OCI-LY3 (cell line): ENCODE data around the gene ZP1.

Experiments
- H2AFZ ChIP-seq: fragments of 200-600, 300-600 bp; shearing (Covaris generic); 2 replicates; pipeline ENCODE4 v1.6.0; 2014; ENCODE audit warnings: antibody characterized with exemption, low read depth, low read length
- H3K27ac ChIP-seq: fragments of 200-600, 300-600 bp; sonication (generic); 2 replicates; pipeline ENCODE4 v1.5.1; 2014; ENCODE audit warnings: mild to moderate bottlenecking, low read length, moderate library complexity, mixed read lengths
- H3K27me3 ChIP-seq: fragments of 200-600, 300-600 bp; sonication (generic); 2 replicates; pipeline ENCODE4 v1.6.1; 2014; ENCODE audit warnings: low read depth, low read length, mixed read lengths
- H3K36me3 ChIP-seq: fragments of 200-600, 300-600 bp; sonication (generic); replicated peaks from 2 replicates; pipeline ENCODE3; 2014; ENCODE audit warnings: low read depth, low read length, mixed read lengths
- H3K4me1 ChIP-seq: fragments of 300-600, 200-600 bp; sonication (generic); 2 replicates; pipeline ENCODE4 v1.6.1; 2014; ENCODE audit warnings: low read length, mixed read lengths
- H3K4me2 ChIP-seq: fragments of 200-600, 300-600 bp; sonication (generic); 2 replicates; pipeline ENCODE4 v1.6.1; 2014; ENCODE audit warnings: low read length, mixed read lengths
- H3K4me3 ChIP-seq: fragments of 300-600, 200-600 bp; sonication (generic); 2 replicates; pipeline ENCODE4 v1.5.1; 2014; ENCODE audit warnings: antibody characterized with exemption, mild to moderate bottlenecking, low read length, moderate library complexity
- H3K79me2 ChIP-seq: fragments of 300-600, 200-600 bp; shearing (Covaris generic); 2 replicates; pipeline ENCODE4 v1.6.1; 2014; ENCODE audit warnings: mild to moderate bottlenecking, low read length, mixed read lengths
- H3K9ac ChIP-seq: fragments of 300-600, 200-600 bp; shearing (Covaris generic); 2 replicates; pipeline ENCODE4 v1.6.0; 2014; ENCODE audit warnings: mild to moderate bottlenecking, low read length, moderate library complexity
- H3K9me3 ChIP-seq: fragments of 200-600, 300-600 bp; shearing (Covaris generic); 2 replicates; pipeline ENCODE4 v1.6.1; 2014; ENCODE audit warnings: low read length, mixed read lengths; ENCODE audit not compliant: insufficient read depth
- H4K20me1 ChIP-seq: fragments of 200-600, 300-600 bp; sonication (generic); 2 replicates; pipeline ENCODE4 v1.6.1; 2016; ENCODE audit warnings: low read length, mixed read lengths; ENCODE audit not compliant: insufficient read depth
- EZH2phosphoT487 ChIP-seq: fragments of 200-600 bp; shearing (Covaris generic); IDR thresholded peaks from 2 replicates; pipeline ENCODE4 v1.6.1; 2018; ENCODE audit warnings: antibody characterized with exemption, mixed run types, low read depth
- TF ChIP-seq, protein P1 (sequence below): fragments of 200-600, 300-600 bp; sonication (generic); IDR thresholded peaks from 2 replicates; pipeline ENCODE4 v1.5.1; 2014; ENCODE audit warnings: antibody characterized with exemption, low read length, low read depth

Gene ZP1

DNA sequence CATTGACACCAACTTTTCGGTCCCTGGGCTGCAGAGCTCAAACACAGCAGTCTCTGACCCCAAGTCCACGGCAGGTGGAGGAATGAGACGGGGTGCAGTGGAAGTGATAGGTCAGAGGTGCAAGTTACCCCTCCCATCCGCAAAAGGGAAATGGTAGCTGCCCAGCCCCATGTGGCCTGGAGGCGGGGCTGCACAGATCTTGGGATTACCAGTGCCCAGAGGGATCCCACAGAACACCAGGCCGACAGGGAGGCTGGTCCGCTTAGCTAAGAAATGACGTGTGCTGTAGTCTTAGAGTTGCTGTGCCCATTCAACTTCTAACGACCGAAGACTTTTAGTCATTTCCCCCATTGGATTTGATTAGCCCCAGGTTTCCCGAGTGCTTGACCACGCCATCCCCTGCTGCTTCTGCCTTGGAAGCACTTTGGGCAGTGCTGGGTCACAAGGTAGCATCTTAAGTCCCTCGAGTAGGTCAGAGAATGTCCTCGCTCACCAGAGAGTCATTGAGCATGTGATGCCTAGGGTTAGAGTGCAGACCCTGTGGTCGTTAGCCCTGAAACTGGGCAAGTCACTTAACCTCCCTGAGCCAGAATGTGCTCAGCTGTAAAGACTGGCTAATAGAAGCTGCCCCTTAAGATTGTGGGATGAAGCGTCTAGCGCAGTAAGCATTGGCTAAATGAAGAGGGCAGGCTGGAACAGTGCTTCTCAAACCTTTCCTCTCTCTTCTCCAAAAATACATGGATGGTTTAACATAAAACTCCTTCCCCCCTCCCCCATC lies 15.8 kb upstream of the ZP1 start:
- no peak for TF ChIP-seq EZH2phosphoT487
- no peak overlapping the region for H3K4me2 ChIP-seq
- no peak overlapping the region for H3K27ac ChIP-seq
- H3K79me2 ChIP-seq: peaks cover 23% of the 10 kb centered on the region
- no peak overlapping the region for H3K4me3 ChIP-seq
- H3K36me3 ChIP-seq: peaks cover 61% of the 10 kb centered on the region
- no peaks in the 10 kb centered on the region; the same call in 1 of the 2 replicates for H4K20me1 ChIP-seq
- no peaks in the 10 kb centered on the region for H3K27me3 ChIP-seq
- no peaks in the 10 kb centered on the region for H3K4me1 ChIP-seq
- no peak overlapping the region for H3K9ac ChIP-seq
- H3K9me3 ChIP-seq: no peaks in the 10 kb centered on the region
- H2AFZ ChIP-seq: no peak overlapping the region

DNA sequence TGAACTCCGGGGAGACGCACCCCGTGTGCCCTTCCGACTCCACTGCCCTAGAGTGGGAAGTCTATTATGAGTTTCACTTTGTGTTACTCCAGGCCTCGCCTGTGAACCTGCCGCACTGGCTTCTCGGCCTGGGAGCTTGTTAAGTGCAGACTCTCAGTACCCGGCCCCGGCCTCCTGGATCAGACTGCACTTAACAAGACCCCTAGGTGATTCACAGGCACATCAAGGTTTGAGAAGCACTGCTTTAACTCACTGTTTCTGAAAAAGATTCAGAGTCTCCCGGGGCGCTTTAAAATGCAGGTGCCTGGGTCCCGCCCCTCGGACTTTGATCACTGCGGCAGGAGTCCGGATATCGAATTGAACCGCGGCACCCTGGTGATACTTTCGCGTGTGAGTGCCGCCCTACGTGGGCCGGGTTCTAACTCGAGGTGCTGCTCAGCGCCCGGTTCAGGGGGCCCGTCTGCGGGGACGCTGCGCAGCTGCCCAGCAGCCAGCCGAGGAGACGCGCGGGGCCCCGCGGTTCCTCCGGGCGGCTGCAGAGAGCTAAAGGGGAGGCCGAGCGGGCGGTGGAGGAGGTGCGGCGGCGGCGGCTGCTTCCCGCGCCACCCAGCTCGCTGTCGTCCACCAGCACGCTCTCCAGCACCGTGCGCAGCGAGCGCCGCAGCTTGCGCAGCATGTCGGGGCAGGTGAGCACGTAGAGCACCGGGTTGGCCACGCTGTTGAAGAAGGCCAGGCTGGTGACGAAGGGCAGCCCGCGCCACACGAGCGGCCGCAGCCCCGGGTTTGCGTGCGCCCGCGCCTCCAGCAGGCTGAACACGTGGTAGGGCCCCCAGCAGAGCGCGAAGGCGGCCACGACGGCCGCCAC lies 15.0 kb upstream of the ZP1 start:
- peaks cover 15% of the 10 kb centered on the region for H3K79me2 ChIP-seq
- no peak for TF ChIP-seq EZH2phosphoT487
- TF ChIP-seq, protein P1, sequence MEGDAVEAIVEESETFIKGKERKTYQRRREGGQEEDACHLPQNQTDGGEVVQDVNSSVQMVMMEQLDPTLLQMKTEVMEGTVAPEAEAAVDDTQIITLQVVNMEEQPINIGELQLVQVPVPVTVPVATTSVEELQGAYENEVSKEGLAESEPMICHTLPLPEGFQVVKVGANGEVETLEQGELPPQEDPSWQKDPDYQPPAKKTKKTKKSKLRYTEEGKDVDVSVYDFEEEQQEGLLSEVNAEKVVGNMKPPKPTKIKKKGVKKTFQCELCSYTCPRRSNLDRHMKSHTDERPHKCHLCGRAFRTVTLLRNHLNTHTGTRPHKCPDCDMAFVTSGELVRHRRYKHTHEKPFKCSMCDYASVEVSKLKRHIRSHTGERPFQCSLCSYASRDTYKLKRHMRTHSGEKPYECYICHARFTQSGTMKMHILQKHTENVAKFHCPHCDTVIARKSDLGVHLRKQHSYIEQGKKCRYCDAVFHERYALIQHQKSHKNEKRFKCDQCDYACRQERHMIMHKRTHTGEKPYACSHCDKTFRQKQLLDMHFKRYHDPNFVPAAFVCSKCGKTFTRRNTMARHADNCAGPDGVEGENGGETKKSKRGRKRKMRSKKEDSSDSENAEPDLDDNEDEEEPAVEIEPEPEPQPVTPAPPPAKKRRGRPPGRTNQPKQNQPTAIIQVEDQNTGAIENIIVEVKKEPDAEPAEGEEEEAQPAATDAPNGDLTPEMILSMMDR: no peak

DNA sequence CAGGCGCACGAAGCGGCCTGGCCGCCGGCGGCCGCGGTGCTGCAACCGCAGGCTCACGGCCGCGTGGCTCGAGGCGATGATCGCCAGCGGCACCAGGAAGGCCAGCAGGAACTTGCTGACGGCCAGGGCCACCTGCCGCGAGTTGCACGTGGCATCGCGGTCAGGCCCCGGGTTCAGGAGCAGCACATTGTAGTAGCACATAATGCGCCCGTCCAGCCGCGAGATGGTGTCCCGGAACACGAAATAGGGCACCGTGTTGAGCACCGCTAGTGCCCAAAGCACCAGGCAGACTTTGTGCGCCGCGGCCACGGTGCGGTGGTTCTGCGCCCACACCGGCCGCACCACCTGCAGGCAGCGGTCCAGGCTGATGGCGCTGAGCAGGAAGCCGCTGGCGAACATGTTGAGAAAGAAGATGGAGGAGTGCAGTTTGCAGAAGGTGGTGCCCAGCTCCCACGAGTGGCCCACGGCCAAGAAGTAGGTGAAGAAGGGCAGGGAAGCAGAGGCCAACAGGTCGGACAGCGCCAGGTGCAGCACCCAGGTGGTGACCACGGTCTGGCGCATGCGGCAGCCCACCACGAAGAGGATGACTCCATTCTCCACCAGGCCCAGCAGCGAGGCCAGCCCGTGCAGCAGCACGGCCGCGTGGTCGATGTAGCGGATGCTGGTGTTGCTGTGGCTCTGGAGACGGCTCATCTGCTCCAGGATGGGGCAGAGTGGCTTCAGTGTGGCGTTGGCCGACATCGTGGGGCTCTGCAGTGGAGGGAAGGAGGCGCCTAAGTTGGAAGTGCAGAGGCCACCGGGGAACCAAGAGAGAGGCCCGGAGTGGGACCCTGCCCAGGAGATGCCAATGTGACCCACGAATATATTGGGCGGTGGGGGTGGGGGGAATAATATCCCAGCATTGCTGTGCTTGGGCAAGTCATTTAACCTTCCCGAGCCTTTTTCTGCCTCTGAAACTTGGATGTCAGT lies 14.1 kb upstream of the ZP1 start:
- Histone ChIP-seq H3K4me3 (no peak overlapping the region), H3K4me2 (no peak overlapping the region), H3K27ac (no peak overlapping the region), H3K27me3 (no peaks in the 10 kb centered on the region), H3K4me1 (peaks cover under 1% of the 10 kb centered on the region), H3K79me2 (peaks cover 8% of the 10 kb centered on the region; the same call in 1 of the 2 replicates), H3K9ac (no peak overlapping the region), H2AFZ (no peak overlapping the region), H3K9me3 (no peaks in the 10 kb centered on the region), H3K36me3 (peaks cover 50% of the 10 kb centered on the region), H4K20me1 (no peaks in the 10 kb centered on the region; the same call in 1 of the 2 replicates)
- no peak for TF ChIP-seq EZH2phosphoT487
- TF ChIP-seq, protein P1: no peak

More for the DNA sequence above, 15.0 kb upstream of the ZP1 start:
- no peak overlapping the region for H3K27ac ChIP-seq
- H3K36me3 ChIP-seq: peaks cover 59% of the 10 kb centered on the region
- no peak overlapping the region for H2AFZ ChIP-seq
- no peaks in the 10 kb centered on the region for H3K4me1 ChIP-seq
- no peaks in the 10 kb centered on the region for H3K27me3 ChIP-seq
- H3K4me2 ChIP-seq: no peak overlapping the region
- H3K9me3 ChIP-seq: no peaks in the 10 kb centered on the region
- H4K20me1 ChIP-seq: no peaks in the 10 kb centered on the region; the same call in 1 of the 2 replicates
- no peak overlapping the region for H3K9ac ChIP-seq
- no peak overlapping the region for H3K4me3 ChIP-seq

DNA sequence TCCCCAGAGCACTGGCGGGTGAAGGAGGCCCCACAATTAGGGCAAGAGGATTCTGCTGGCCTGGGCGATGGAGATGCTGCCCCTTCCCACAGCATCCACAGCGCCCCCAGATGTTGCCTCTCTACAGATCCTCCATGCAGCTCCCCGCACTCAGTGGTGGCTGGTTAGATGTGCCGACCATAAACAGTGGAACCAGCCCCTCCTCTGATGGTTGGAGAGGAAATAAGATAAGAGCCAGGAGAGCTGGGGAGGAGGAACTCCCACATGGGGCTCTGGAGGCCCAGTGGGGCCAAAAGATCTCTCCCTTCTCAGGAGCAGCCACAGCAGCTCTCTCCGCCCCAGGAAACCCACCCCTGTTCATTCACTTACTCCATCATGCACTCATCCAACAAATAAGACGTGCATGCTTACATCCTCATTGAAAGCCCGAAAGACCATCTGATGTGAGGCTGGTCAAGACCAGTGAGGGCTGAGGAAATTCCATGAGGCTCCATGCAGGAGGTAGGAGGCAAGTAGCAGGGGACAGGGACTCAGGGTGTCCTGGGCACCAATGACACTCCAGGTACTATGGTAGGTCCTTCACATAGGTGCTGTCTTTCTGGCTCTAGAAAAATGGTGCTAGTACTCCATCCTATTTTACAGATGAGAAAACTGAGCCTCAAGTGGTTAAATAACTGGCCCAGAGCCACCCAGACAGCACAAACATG lies 13.0 kb upstream of the ZP1 start:
- Histone ChIP-seq H3K4me1 (peaks cover 9% of the 10 kb centered on the region), H3K4me2 (no peak overlapping the region), H3K4me3 (no peak overlapping the region), H4K20me1 (no peaks in the 10 kb centered on the region; the same call in 1 of the 2 replicates), H3K9ac (no peak overlapping the region), H2AFZ (no peak overlapping the region), H3K9me3 (no peaks in the 10 kb centered on the region), H3K27me3 (no peaks in the 10 kb centered on the region), H3K79me2 (no peaks in the 10 kb centered on the region), H3K27ac (no peak overlapping the region), H3K36me3 (peaks cover 40% of the 10 kb centered on the region)
- TF ChIP-seq, protein P1: no peak
- TF ChIP-seq EZH2phosphoT487: no peak
